ENCODE measurements around the gene PLEKHA6. TPM values are rescaled to one million over a fixed set of nuclear protein-coding genes. Genes with fewer than 3 reads are reported as not detected.

PLEKHA6 gene
- total RNA-seq, 2 experiments from 2014 or later = 0.86 to 0.87 TPM

DNA sequence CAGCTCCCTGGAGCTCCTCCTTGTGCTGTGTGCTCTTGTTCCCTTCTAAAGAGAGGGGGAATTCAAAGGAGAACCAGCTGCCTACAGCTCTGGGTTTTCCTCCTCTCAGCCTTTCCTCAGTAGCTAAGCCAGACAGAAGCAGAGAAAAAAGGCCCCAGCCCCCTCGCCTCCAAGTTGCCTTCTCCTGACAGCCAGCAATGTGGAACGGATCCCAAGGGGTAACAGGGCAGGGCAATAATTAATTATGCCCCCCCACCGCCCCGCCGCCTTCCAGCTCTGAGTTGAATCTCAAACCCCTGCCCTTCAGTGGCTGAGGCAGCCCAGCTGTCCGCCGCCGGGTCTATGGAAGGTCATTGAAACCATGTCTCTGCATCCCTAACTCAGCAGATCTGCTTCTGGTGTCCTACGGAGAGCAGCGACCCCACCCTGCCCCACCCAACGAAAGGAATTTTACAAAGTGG, 76.9 kb downstream of the PLEKHA6 start:
- Mint-ChIP-seq H3K4me3 (no peak overlapping the region), H3K27ac (no peak overlapping the region), H3K9me3 (ENCODE audit: low read depth) (no peaks in the 10 kb centered on the region), H3K27me3 (peaks cover 2% of the 10 kb centered on the region), H3K36me3 (ENCODE audit: low read depth) (no peaks in the 10 kb centered on the region), H3K4me1 (peaks cover 19% of the 10 kb centered on the region)
- ATAC-seq (no peak), DNase-seq (no peak)
- intact Hi-C loops (cut with DNase I, micrococcal nuclease) = no loop called here
- POLR2A ChIA-PET = no interaction called here
- CTCF ChIA-PET = interaction anchor here (0.7 to 1.9 kb wide), 6 partner anchors 10 to 116 kb away, joined by 3 to 6 read pairs (median 4); no protein-coding TSS in a partner anchor

DNA sequence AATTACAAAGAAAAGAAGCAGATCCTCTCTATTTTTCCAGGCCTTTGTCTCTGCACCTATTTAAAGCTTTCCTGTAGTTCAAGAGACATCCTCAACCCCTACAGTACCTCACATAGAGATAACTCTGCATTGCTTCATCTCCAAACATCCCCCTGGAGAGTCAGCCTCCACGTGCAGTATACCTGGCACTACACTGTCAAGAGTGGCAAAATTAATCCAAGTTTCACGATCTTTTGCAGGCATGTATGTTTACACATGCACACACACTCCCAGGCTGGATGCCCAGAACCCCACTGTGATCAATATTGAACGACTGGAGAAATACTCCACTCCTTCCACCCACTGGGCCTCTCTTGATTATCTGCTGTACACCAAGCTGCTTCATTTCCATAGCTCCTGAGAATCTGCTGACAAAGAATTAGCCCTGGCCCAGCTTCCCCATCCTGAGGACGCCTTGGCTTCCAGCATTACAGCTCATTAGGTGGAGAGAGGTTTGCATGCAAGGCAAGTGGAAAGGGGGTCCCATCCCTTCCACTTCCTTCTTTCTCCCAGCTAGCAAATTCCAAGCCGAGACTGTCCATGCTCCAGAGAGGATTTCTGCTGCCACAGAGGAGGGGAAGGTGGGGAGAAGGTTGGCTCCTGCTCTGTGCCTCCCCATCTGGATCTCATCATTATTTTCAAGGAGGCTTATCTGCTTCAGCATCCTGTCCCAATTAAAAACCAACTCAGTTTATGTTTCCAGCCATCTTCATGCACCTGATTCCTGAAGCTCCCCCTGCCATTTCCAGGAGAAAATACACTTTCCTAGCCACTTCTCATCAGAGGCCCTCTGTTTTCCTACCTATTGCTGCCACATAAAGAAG, 79.4 kb downstream of the PLEKHA6 start:
- no peak for ATAC-seq
- peaks cover 8% of the 10 kb centered on the region for H3K27me3 Mint-ChIP-seq
- H3K9me3 Mint-ChIP-seq (ENCODE audit: low read depth) = no peaks in the 10 kb centered on the region
- H3K27ac Mint-ChIP-seq = no peak overlapping the region
- DNase-seq = no peak
- intact Hi-C loops (cut with DNase I, micrococcal nuclease) = no loop called here
- H3K4me1 Mint-ChIP-seq = no peaks in the 10 kb centered on the region
- POLR2A ChIA-PET = no interaction called here
- no peak overlapping the region for H3K4me3 Mint-ChIP-seq
- no peaks in the 10 kb centered on the region for H3K36me3 Mint-ChIP-seq (ENCODE audit: low read depth)
- CTCF ChIA-PET = interaction anchor here (0.7 to 2.2 kb wide), 4 partner anchors 66 to 119 kb away, joined by 3 to 6 read pairs (median 3); no protein-coding TSS in a partner anchor

- no peaks in the 10 kb centered on the region for H3K9me3 Mint-ChIP-seq (ENCODE audit: low read depth)
- ChIA-PET POLR2A (no interaction called here), CTCF (interaction anchor here (0.8 to 2.2 kb wide), 2 partner anchors 14 to 120 kb away, joined by 4 to 6 read pairs; no protein-coding TSS in a partner anchor)
- no peaks in the 10 kb centered on the region for H3K4me1 Mint-ChIP-seq
- H3K27ac Mint-ChIP-seq = no peak overlapping the region
- H3K27me3 Mint-ChIP-seq = peaks cover 8% of the 10 kb centered on the region
- ATAC-seq (no peak), DNase-seq (no peak)
- no peak overlapping the region for H3K4me3 Mint-ChIP-seq
- no peaks in the 10 kb centered on the region for H3K36me3 Mint-ChIP-seq (ENCODE audit: low read depth)
- intact Hi-C loops (cut with DNase I, micrococcal nuclease) = no loop called here
Measured at GRCh38 chr1:204278958-204279357, 80.8 kb downstream of the PLEKHA6 start.

GRCh38 chr1:204278251-204278650, 81.5 kb downstream of the PLEKHA6 start:
- ChIA-PET CTCF (interaction anchor here (0.6 to 2.2 kb wide), 4 partner anchors 9 to 121 kb away, joined by 3 to 6 read pairs (median 4); no protein-coding TSS in a partner anchor), POLR2A (no interaction called here)
- intact Hi-C loops (cut with DNase I, micrococcal nuclease) = no loop called here
- DNase-seq = no peak
- no peak overlapping the region for H3K4me3 Mint-ChIP-seq
- no peaks in the 10 kb centered on the region for H3K4me1 Mint-ChIP-seq
- H3K27me3 Mint-ChIP-seq = peaks cover 8% of the 10 kb centered on the region
- no peaks in the 10 kb centered on the region for H3K9me3 Mint-ChIP-seq (ENCODE audit: low read depth)
- no peak for ATAC-seq
- no peak overlapping the region for H3K27ac Mint-ChIP-seq
- no peaks in the 10 kb centered on the region for H3K36me3 Mint-ChIP-seq (ENCODE audit: low read depth)

DNA sequence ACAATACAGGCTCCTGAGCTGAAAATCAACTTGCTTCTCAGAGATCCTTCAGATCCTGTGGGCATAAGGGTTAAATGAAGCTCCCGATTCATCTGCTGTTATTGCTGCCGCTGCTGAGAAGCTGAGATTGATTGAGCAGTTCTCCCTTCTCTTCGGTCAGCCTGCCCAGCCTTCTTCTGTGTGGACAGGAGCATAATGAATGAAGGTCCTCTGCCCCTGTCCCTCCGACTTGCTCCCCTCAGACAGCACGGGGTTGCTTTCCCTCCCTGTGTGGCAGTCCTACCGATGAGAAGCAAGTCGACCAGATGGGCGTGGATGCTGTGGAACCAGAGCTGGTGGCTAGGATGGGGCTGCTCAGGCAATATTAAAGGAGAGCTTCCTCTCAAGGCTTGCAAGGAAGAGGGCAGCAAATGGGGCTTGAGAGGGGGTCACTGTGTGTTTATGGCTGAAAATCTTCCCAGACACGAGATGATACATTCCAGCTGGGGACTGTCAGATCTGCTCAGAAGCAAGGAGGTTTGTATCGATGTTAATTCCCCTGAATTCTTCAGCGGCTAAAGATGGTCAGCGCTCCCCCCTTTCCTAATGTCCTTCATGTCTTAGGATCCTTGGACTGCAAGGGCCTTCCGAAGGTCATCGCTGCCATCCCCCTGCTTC, 82.0 kb downstream of the PLEKHA6 start:
- ChIA-PET POLR2A (no interaction called here), CTCF (interaction anchor here (0.6 to 1.9 kb wide), 3 partner anchors 9 to 101 kb away, joined by 3 to 4 read pairs (median 4); no protein-coding TSS in a partner anchor)
- Mint-ChIP-seq H3K9me3 (ENCODE audit: low read depth) (no peaks in the 10 kb centered on the region), H3K27ac (no peak overlapping the region), H3K4me1 (no peaks in the 10 kb centered on the region), H3K4me3 (no peak overlapping the region), H3K36me3 (ENCODE audit: low read depth) (no peaks in the 10 kb centered on the region), H3K27me3 (peaks cover 8% of the 10 kb centered on the region)
- DNase-seq (no peak), ATAC-seq (no peak)
- intact Hi-C loops (cut with DNase I, micrococcal nuclease) = no loop called here

- ATAC-seq (no peak), DNase-seq (no peak)
- ChIA-PET CTCF (interaction anchor here (0.7 kb wide), 1 partner anchor 80 kb away, joined by 3 read pairs; no protein-coding TSS in a partner anchor), POLR2A (no interaction called here)
- Mint-ChIP-seq H3K27me3 (peaks cover 8% of the 10 kb centered on the region), H3K4me3 (no peak overlapping the region), H3K36me3 (ENCODE audit: low read depth) (no peaks in the 10 kb centered on the region), H3K27ac (no peak overlapping the region), H3K9me3 (ENCODE audit: low read depth) (no peaks in the 10 kb centered on the region), H3K4me1 (no peaks in the 10 kb centered on the region)
- intact Hi-C loops (cut with DNase I, micrococcal nuclease) = no loop called here
Measured at GRCh38 chr1:204275695-204276370, 83.9 kb downstream of the PLEKHA6 start.

DNA sequence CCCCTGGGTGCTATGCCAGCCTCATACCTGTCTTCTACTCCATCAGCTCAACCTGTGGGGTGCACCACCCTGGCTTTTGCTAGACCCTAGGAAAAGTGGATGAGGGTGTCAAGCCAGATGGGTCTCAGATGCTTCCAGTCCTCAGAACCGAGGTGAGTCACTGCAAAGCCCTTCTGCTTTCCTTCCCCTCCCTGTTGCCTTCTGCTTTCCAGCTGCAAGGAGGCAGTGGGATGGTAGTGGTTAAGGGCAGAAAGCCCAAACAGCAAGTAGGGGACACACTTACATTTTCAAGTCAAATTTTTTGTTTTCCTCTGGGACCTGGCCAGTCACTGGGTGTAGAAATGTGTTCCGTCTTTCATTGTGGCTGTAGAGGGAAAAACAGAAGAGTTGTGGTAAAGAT, 85.3 kb downstream of the PLEKHA6 start:
- POLR2A ChIA-PET = no interaction called here
- H3K9me3 Mint-ChIP-seq (ENCODE audit: low read depth) = no peaks in the 10 kb centered on the region
- intact Hi-C loops (cut with DNase I, micrococcal nuclease) = no loop called here
- no peak overlapping the region for H3K4me3 Mint-ChIP-seq
- DNase-seq = no peak
- H3K27me3 Mint-ChIP-seq = peaks cover 6% of the 10 kb centered on the region
- no peak overlapping the region for H3K27ac Mint-ChIP-seq
- H3K36me3 Mint-ChIP-seq (ENCODE audit: low read depth) = no peaks in the 10 kb centered on the region
- no peaks in the 10 kb centered on the region for H3K4me1 Mint-ChIP-seq
- CTCF ChIA-PET = interaction anchor here (1.3 kb wide), 1 partner anchor 138 kb away, joined by 4 read pairs; no protein-coding TSS in a partner anchor
- no peak for ATAC-seq

- no peak overlapping the region for H3K4me3 Mint-ChIP-seq
- POLR2A ChIA-PET = no interaction called here
- intact Hi-C loops (cut with DNase I, micrococcal nuclease) = no loop called here
- DNase-seq (no peak), ATAC-seq (no peak)
- H3K9me3 Mint-ChIP-seq (ENCODE audit: low read depth) = no peaks in the 10 kb centered on the region
- no peaks in the 10 kb centered on the region for H3K4me1 Mint-ChIP-seq
- H3K27me3 Mint-ChIP-seq = peaks cover 3% of the 10 kb centered on the region
- CTCF ChIA-PET = interaction anchor here (0.7 to 0.8 kb wide), 2 partner anchors 10 to 34 kb away, joined by 3 read pairs; no protein-coding TSS in a partner anchor
- H3K36me3 Mint-ChIP-seq (ENCODE audit: low read depth) = no peaks in the 10 kb centered on the region
- H3K27ac Mint-ChIP-seq = no peak overlapping the region
Measured at GRCh38 chr1:204272505-204272904, 87.2 kb downstream of the PLEKHA6 start.

DNA sequence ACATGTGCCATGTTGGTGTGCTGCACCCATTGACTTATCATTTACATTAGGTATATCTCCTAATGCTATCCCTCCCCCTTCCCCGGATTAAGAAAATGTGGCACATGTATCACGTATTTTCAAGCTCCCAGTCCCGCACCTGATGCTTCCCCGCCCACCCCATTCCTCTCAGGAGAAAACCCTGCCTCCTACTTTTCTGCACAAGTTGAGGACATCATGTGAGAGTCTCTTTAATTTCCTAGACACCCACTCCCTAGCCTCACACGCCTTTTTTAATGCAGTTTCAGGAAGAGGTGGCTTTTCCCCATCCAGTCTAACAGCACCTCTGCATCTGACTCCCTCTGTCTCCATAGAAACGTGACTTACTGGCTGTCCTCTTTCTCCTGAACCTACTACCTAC, 87.8 kb downstream of the PLEKHA6 start:
- Mint-ChIP-seq H3K4me3 (no peak overlapping the region), H3K27me3 (peaks cover 3% of the 10 kb centered on the region), H3K4me1 (no peaks in the 10 kb centered on the region), H3K27ac (no peak overlapping the region), H3K9me3 (ENCODE audit: low read depth) (no peaks in the 10 kb centered on the region), H3K36me3 (ENCODE audit: low read depth) (no peaks in the 10 kb centered on the region)
- ATAC-seq (no peak), DNase-seq (no peak)
- CTCF ChIA-PET = interaction anchor here (0.8 kb wide), 1 partner anchor 34 kb away, joined by 3 read pairs; no protein-coding TSS in a partner anchor
- POLR2A ChIA-PET = no interaction called here
- intact Hi-C loops (cut with DNase I, micrococcal nuclease) = no loop called here

- ChIA-PET CTCF (no interaction called here), POLR2A (no interaction called here)
- no peaks in the 10 kb centered on the region for H3K36me3 Mint-ChIP-seq (ENCODE audit: low read depth)
- no peaks in the 10 kb centered on the region for H3K27me3 Mint-ChIP-seq
- no peak overlapping the region for H3K4me3 Mint-ChIP-seq
- no peak overlapping the region for H3K27ac Mint-ChIP-seq
- intact Hi-C loops (cut with DNase I, micrococcal nuclease) = no loop called here
- ATAC-seq (no peak), DNase-seq (no peak)
- no peaks in the 10 kb centered on the region for H3K9me3 Mint-ChIP-seq (ENCODE audit: low read depth)
- H3K4me1 Mint-ChIP-seq = no peaks in the 10 kb centered on the region
Measured at GRCh38 chr1:204268101-204268500, 91.6 kb downstream of the PLEKHA6 start.

- Mint-ChIP-seq H3K27me3 (no peaks in the 10 kb centered on the region), H3K4me1 (no peaks in the 10 kb centered on the region), H3K27ac (no peak overlapping the region), H3K36me3 (ENCODE audit: low read depth) (no peaks in the 10 kb centered on the region), H3K9me3 (ENCODE audit: low read depth) (no peaks in the 10 kb centered on the region), H3K4me3 (no peak overlapping the region)
- CTCF ChIA-PET = interaction anchor here (0.7 kb wide), 1 partner anchor 25 kb away, joined by 4 read pairs; no protein-coding TSS in a partner anchor
- DNase-seq (no peak), ATAC-seq (no peak)
- intact Hi-C loops (cut with DNase I, micrococcal nuclease) = no loop called here
- POLR2A ChIA-PET = no interaction called here
Measured at GRCh38 chr1:204267191-204267601, 92.5 kb downstream of the PLEKHA6 start.

Measured in activated CD4-positive, alpha-beta T cell treated with anti-CD3 and anti-CD28 coated beads for 36 hours (primary cell).